Neutrophil (primary cell): Measurements from ENCODE around the gene ERN1.
A peak's percentile ranks its signal among the peaks of the same experiment; 100 is the strongest.

Source experiments
- H3K27ac ChIP-seq: fragments of 200-600 bp; sonication (generic); 2 replicates; pipeline ENCODE4 v1.5.1; 2016; ENCODE audit warnings: mild to moderate bottlenecking, moderate library complexity
- H3K27me3 ChIP-seq: fragments of 200-600 bp; sonication (generic); 2 replicates; pipeline ENCODE4 v1.6.0; 2016; ENCODE audit warnings: mild to moderate bottlenecking
- H3K36me3 ChIP-seq: fragments of 200-600 bp; sonication (generic); 2 replicates; pipeline ENCODE4 v1.5.1; 2017
- H3K4me1 ChIP-seq, 2 experiments: fragments of 200-600 bp in 1 of 2; sonication (generic) in 1 of 2; 1 replicate in 1 of 2; 2 replicates in 1 of 2; pipeline versions ENCODE4 v1.5.1 to v1.6.1; 2013 to 2016; ENCODE audit warnings: low read depth in 1 of 2, low read length in 1 of 2, mild to moderate bottlenecking in 1 of 2, moderate library complexity in 1 of 2; ENCODE audit not compliant: control insufficient read depth in 1 of 2, insufficient read depth in 1 of 2
- H3K4me3 ChIP-seq, 2 experiments: fragments of 200-600 bp in 1 of 2; sonication (generic) in 1 of 2; 1 replicate in 1 of 2; 2 replicates in 1 of 2; pipeline ENCODE4 v1.5.1; 2013 to 2016; ENCODE audit warnings: low read depth in 1 of 2, low read length in 1 of 2, mild to moderate bottlenecking in 1 of 2, moderate library complexity in 1 of 2
- H3K9me3 ChIP-seq: fragments of 200-600 bp; sonication (generic); 2 replicates; pipeline ENCODE4 v1.5.1; 2016
- CTCF ChIP-seq: fragments of 200-600 bp; sonication (generic); IDR thresholded peaks from 2 replicates; pipeline ENCODE4 v1.5.1; 2016; ENCODE audit warnings: antibody characterized with exemption

Gene ERN1

GRCh38 chr17:64117981-64118979 is 11.7 kb downstream of the ERN1 start:
- no peaks in the 10 kb centered on the region for H3K27me3 ChIP-seq
- peaks cover 39 to 49% of the 10 kb centered on the region in 2 experiments for H3K4me1 ChIP-seq
- peak overlapping the region; percentile 18 to 23 for H3K4me3 ChIP-seq
- no peaks in the 10 kb centered on the region for H3K9me3 ChIP-seq
- peak overlapping the region; percentile 75 for H3K27ac ChIP-seq
- no peaks in the 10 kb centered on the region for H3K36me3 ChIP-seq
- no peak for TF ChIP-seq CTCF

- Histone ChIP-seq H3K27ac (no peak overlapping the region), H3K36me3 (no peaks in the 10 kb centered on the region), H3K4me3 (no peak overlapping the region), H3K9me3 (no peaks in the 10 kb centered on the region), H3K4me1 (peaks cover 46 to 60% of the 10 kb centered on the region in 2 experiments), H3K27me3 (no peaks in the 10 kb centered on the region)
- TF ChIP-seq CTCF: no peak
Observed at GRCh38 chr17:64115822-64116534, 14.0 kb downstream of the ERN1 start.

- Histone ChIP-seq H3K27ac (no peak overlapping the region), H3K36me3 (no peaks in the 10 kb centered on the region), H3K9me3 (no peaks in the 10 kb centered on the region), H3K27me3 (no peaks in the 10 kb centered on the region), H3K4me1 (peaks cover 39 to 52% of the 10 kb centered on the region in 2 experiments), H3K4me3 (no peak overlapping the region)
- TF ChIP-seq CTCF: no peak
Observed at GRCh38 chr17:64115043-64115698, 14.8 kb downstream of the ERN1 start.

GRCh38 chr17:64113006-64113405 is 16.9 kb downstream of the ERN1 start:
- no peak for TF ChIP-seq CTCF
- no peak overlapping the region for H3K4me3 ChIP-seq
- no peaks in the 10 kb centered on the region for H3K27me3 ChIP-seq
- H3K9me3 ChIP-seq: no peaks in the 10 kb centered on the region
- H3K4me1 ChIP-seq: peaks cover 30 to 56% of the 10 kb centered on the region in 2 experiments
- H3K36me3 ChIP-seq: no peaks in the 10 kb centered on the region
- peak overlapping the region; percentile 20 for H3K27ac ChIP-seq

GRCh38 chr17:64111831-64112230 is 18.1 kb downstream of the ERN1 start:
- Histone ChIP-seq H3K27me3 (no peaks in the 10 kb centered on the region), H3K4me1 (peaks cover 24 to 55% of the 10 kb centered on the region in 2 experiments), H3K4me3 (no peak overlapping the region), H3K36me3 (no peaks in the 10 kb centered on the region), H3K9me3 (no peaks in the 10 kb centered on the region), H3K27ac (peak overlapping the region; percentile 20)
- TF ChIP-seq CTCF: no peak
